ENCODE data around the gene PARD3B.

- TF ChIP-seq CTCF (IDR thresholded peaks at IDR 0.05) (no peak), POLR2A (IDR thresholded peaks at IDR 0.05) (no peak)
Observed at GRCh38 chr2:204799791-204800190, 254.5 kb downstream of the PARD3B start.
